Erythroblast (primary cell): ENCODE measurements around the gene MRPL27.

ENCODE experiments used
- DNase-seq, 2 experiments: peaks; one replicate each; lab custom pipeline; 2025; lab: John Stamatoyannopoulos, UW
- GATA1 ChIP-seq: IDR thresholded peaks from 2 replicates; pipeline ENCODE4 v1.6.1; 2011; ENCODE audit warnings: low read depth, mild to moderate bottlenecking, control low read depth, low read length, moderate library complexity
- POLR2A ChIP-seq: IDR thresholded peaks from 2 replicates; pipeline ENCODE4 v1.6.1; 2011; ENCODE audit warnings: mild to moderate bottlenecking, low read length

The MRPL27 gene

GRCh38 chr17:50318501-50319285, 54.3 kb downstream of the MRPL27 start:
- no peak for TF ChIP-seq POLR2A
- TF ChIP-seq GATA1 = no peak
- DNase-seq = no peak
